SK-N-SH (cell line): ENCODE results near the gene CLASP1. TPM values are rescaled to one million over a fixed set of nuclear protein-coding genes. Genes with fewer than 3 reads are reported as not detected.

Experiments
- CTCF ChIA-PET: fragments of 300-600, 350-600 bp; formaldehyde crosslinking; extraction: SDS; loops from one replicate; lab custom pipeline; 2021; lab: Yijun Ruan, JAX
- POLR2A ChIA-PET: fragments of 350-600 bp; sonication (Branson Sonifier 250); formaldehyde crosslinking; extraction: SDS; loops from one replicate; lab custom pipeline; 2020; ENCODE audit warnings: antibody characterized with exemption, inconsistent platforms; lab: Yijun Ruan, JAX
- DNase-seq: peaks from one replicate; pipeline ENCODE4 v3.0.0; 2012
- H2AFZ ChIP-seq: fragments of 200-600 bp; sonication (generic); 2 replicates; pipeline ENCODE4 v1.8.1; 2016; ENCODE audit warnings: antibody characterized with exemption, mild to moderate bottlenecking, low read depth
- H3F3A ChIP-seq: fragments of 200-600 bp; sonication (generic); replicated peaks from 2 replicates; pipeline ENCODE3; 2016; ENCODE audit warnings: antibody characterized with exemption, mild to moderate bottlenecking; ENCODE audit not compliant: insufficient read depth
- H3K27ac ChIP-seq, 2 experiments: fragments of 200-500 bp in 1 of 2; fragments of 200-600 bp in 1 of 2; sonication (Bioruptor generic) in 1 of 2; sonication (generic), shearing (Covaris generic) in 1 of 2; 2 replicates each; pipeline versions ENCODE4 v1.5.1 to v1.6.1; 2014 to 2016; ENCODE audit warnings: low read depth in 2 of 2, inconsistent platforms in 1 of 2, low read length in 1 of 2, mild to moderate bottlenecking in 1 of 2, mixed read lengths in 1 of 2
- H3K27me3 ChIP-seq: fragments of 200-600 bp; sonication (generic), shearing (Covaris generic); 2 replicates; pipeline ENCODE4 v1.6.1; 2016; ENCODE audit warnings: mixed run types; ENCODE audit not compliant: insufficient read depth
- H3K36me3 ChIP-seq, 2 experiments: fragments of 200-500 bp in 1 of 2; fragments of 200-600 bp in 1 of 2; sonication (Bioruptor generic) in 1 of 2; sonication (generic) in 1 of 2; replicated peaks in 1 of 2; 2 replicates each; pipeline versions ENCODE3 to v1.5.1; 2014 to 2016; ENCODE audit warnings: low read length in 1 of 2, mild to moderate bottlenecking in 1 of 2; ENCODE audit not compliant: insufficient read depth in 2 of 2, control insufficient read depth in 1 of 2
- H3K4me1 ChIP-seq, 2 experiments: fragments of 200-500 bp in 1 of 2; fragments of 200-600 bp in 1 of 2; sonication (Bioruptor generic) in 1 of 2; sonication (generic), shearing (Covaris generic) in 1 of 2; 2 replicates each; pipeline versions ENCODE4 v1.5.1 to v1.6.1; 2014 to 2016; ENCODE audit warnings: low read depth in 1 of 2, low read length in 1 of 2, mixed run types in 1 of 2; ENCODE audit not compliant: insufficient read depth in 2 of 2, control insufficient read depth in 1 of 2
- H3K4me2 ChIP-seq: fragments of 200-600 bp; sonication (generic), shearing (Covaris generic); 2 replicates; pipeline ENCODE4 v1.6.1; 2017; ENCODE audit warnings: mixed run types
- H3K4me3 ChIP-seq, 2 experiments: fragments of 200-500 bp in 1 of 2; fragments of 200-600 bp in 1 of 2; sonication (Bioruptor generic) in 1 of 2; sonication (generic), shearing (Covaris generic) in 1 of 2; 2 replicates each; pipeline versions ENCODE4 v1.5.1 to v1.8.1; 2014 to 2016; ENCODE audit warnings: low read depth in 2 of 2, inconsistent platforms in 1 of 2, low read length in 1 of 2, mild to moderate bottlenecking in 1 of 2, mixed read lengths in 1 of 2, moderate library complexity in 1 of 2
- H3K79me2 ChIP-seq: fragments of 200-600 bp; sonication (generic); 2 replicates; pipeline ENCODE4 v1.8.1; 2017; ENCODE audit warnings: mild to moderate bottlenecking; ENCODE audit not compliant: insufficient read depth
- H3K9ac ChIP-seq: fragments of 200-600 bp; sonication (generic); 2 replicates; pipeline ENCODE4 v1.6.1; 2017; ENCODE audit warnings: mixed run types
- H3K9me2 ChIP-seq: fragments of 200-600 bp; sonication (generic); 2 replicates; pipeline ENCODE4 v1.6.1; 2017; ENCODE audit warnings: mixed run types
- H3K9me3 ChIP-seq: fragments of 200-600 bp; sonication (generic); 2 replicates; pipeline ENCODE4 v1.6.1; 2017; ENCODE audit warnings: mixed run types, mild to moderate bottlenecking, moderate library complexity
- H4K20me1 ChIP-seq: fragments of 200-600 bp; sonication (generic); 2 replicates; pipeline ENCODE4 v1.6.1; 2017; ENCODE audit warnings: mild to moderate bottlenecking, mixed run types; ENCODE audit not compliant: insufficient read depth
- CHD2 ChIP-seq: fragments of 150-350 bp; IDR thresholded peaks from 2 replicates; pipeline ENCODE4 v1.6.1; 2018; ENCODE audit warnings: low read length; ENCODE audit not compliant: partially characterized antibody
- EZH2phosphoT487 ChIP-seq: fragments of 200-600 bp; sonication (generic); IDR thresholded peaks from 2 replicates; pipeline ENCODE4 v1.6.1; 2017; ENCODE audit warnings: low read depth, mixed run types, mild to moderate bottlenecking, antibody characterized with exemption, moderate library complexity, borderline replicate concordance
- FOXJ3 ChIP-seq: sonication (generic); formaldehyde crosslinking; IDR thresholded peaks from 2 replicates; pipeline ENCODE4 v1.5.1; 2020; ENCODE audit warnings: mild to moderate bottlenecking, missing genetic modification reagents
- FOXM1 ChIP-seq: IDR thresholded peaks from 2 replicates; pipeline ENCODE4 v1.4.0; 2012; ENCODE audit warnings: low read depth, mild to moderate bottlenecking
- GABPA ChIP-seq: IDR thresholded peaks from 2 replicates; pipeline ENCODE4 v1.4.0; 2012; ENCODE audit warnings: low read depth, mild to moderate bottlenecking
- GATA2 ChIP-seq: sonication (generic); formaldehyde crosslinking; IDR thresholded peaks from 2 replicates; pipeline ENCODE4 v1.5.0; 2020; ENCODE audit warnings: mild to moderate bottlenecking, missing genetic modification reagents
- NFIC ChIP-seq: IDR thresholded peaks from 2 replicates; pipeline ENCODE4 v1.4.0; 2012; ENCODE audit warnings: borderline replicate concordance
- POLR2AphosphoS5 ChIP-seq: IDR thresholded peaks from 2 replicates; pipeline ENCODE4 v1.6.1; 2012; ENCODE audit warnings: low read depth, low read length
- RFX5 ChIP-seq: IDR thresholded peaks from 2 replicates; pipeline ENCODE4 v1.6.1; 2012; ENCODE audit warnings: mild to moderate bottlenecking, improper control_type of control experiment, low read length
- RXRA ChIP-seq: IDR thresholded peaks from 2 replicates; pipeline ENCODE4 v1.4.0; 2012; ENCODE audit warnings: low read depth, mild to moderate bottlenecking, borderline replicate concordance
- SIN3A ChIP-seq: IDR thresholded peaks from 2 replicates; pipeline ENCODE4 v1.6.1; 2012; ENCODE audit warnings: low read depth, mild to moderate bottlenecking, low read length, moderate library complexity, borderline replicate concordance
- SMC3 ChIP-seq: IDR thresholded peaks from 2 replicates; pipeline ENCODE4 v1.6.1; 2012; ENCODE audit warnings: low read depth, low read length, improper control_type of control experiment
- TAF1 ChIP-seq: IDR thresholded peaks from 2 replicates; pipeline ENCODE4 v1.6.1; 2012; ENCODE audit warnings: low read depth, mild to moderate bottlenecking, low read length, moderate library complexity, borderline replicate concordance
- TEAD4 ChIP-seq: IDR thresholded peaks from 2 replicates; pipeline ENCODE4 v1.4.0; 2012; ENCODE audit warnings: mild to moderate bottlenecking, borderline replicate concordance; ENCODE audit not compliant: insufficient read depth
- WGBS: methylation state at CpG from one replicate; pipeline ENCODE4 v1.1.6; 2017; ENCODE audit warnings: low lambda C conversion rate; 5-methylcytosine and 5-hydroxymethylcytosine counted together
- polyA plus RNA-seq, 3 experiments: library from polyadenylated mRNA; depleted of rRNA; stranded (reverse); fragments of >200 nt; gene quantifications; 2 replicates each; pipeline ENCODE4 v1.2.3, GENCODE V29; 2012
- TF ChIP-seq, protein P1 (sequence below): IDR thresholded peaks from 2 replicates; pipeline ENCODE4 v1.4.0; 2012; ENCODE audit warnings: low read depth
- TF ChIP-seq, protein P2 (sequence below): IDR thresholded peaks from 2 replicates; pipeline ENCODE4 v1.6.1; 2012; ENCODE audit warnings: mild to moderate bottlenecking, low read depth, low read length, moderate library complexity
- TF ChIP-seq, protein P3 (sequence below): fragments of 150-350 bp; IDR thresholded peaks from 2 replicates; pipeline ENCODE4 v1.6.1; 2016; ENCODE audit warnings: mild to moderate bottlenecking, low read depth, low read length
- TF ChIP-seq, protein P4 (sequence below): IDR thresholded peaks from 2 replicates; pipeline ENCODE4; 2012

CLASP1 gene
- polyA plus RNA-seq, 1 of the 3 experiments (the other 2 are of a cell fraction) = 4.9 TPM

DNA sequence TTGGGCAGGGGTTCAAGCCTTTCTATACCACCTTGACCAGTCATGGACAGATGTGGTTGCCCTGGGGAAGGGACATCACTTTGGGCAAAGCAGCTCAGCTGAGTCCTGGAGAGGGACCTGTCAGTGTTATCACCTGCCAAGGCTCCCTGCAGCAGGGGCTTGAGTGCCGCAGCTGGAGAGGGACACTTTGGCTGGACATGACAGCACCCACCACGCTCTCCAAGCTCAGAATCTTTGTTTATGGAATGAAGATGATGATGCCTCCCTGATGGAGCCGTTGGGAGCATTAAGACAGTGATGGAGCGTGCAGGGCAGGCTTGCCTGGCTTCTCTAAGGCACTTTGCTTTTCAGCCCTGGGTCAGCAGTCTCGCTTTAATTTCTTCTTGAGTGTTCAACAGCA, 360.0 kb downstream of the CLASP1 start:
- H3K4me3 ChIP-seq = no peak overlapping the region
- TF ChIP-seq, protein P1, sequence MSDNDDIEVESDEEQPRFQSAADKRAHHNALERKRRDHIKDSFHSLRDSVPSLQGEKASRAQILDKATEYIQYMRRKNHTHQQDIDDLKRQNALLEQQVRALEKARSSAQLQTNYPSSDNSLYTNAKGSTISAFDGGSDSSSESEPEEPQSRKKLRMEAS = no peak
- TF ChIP-seq SIN3A (no peak), NFIC (no peak), RFX5 (no peak), CHD2 (no peak), POLR2AphosphoS5 (no peak), RXRA (no peak), TEAD4 (no peak), GABPA (no peak), SMC3 (no peak), FOXM1 (no peak), FOXJ3 (CRISPR knock-in tag) (no peak), EZH2phosphoT487 (no peak), TAF1 (no peak), GATA2 (CRISPR knock-in tag) (no peak)
- TF ChIP-seq, protein P2, sequence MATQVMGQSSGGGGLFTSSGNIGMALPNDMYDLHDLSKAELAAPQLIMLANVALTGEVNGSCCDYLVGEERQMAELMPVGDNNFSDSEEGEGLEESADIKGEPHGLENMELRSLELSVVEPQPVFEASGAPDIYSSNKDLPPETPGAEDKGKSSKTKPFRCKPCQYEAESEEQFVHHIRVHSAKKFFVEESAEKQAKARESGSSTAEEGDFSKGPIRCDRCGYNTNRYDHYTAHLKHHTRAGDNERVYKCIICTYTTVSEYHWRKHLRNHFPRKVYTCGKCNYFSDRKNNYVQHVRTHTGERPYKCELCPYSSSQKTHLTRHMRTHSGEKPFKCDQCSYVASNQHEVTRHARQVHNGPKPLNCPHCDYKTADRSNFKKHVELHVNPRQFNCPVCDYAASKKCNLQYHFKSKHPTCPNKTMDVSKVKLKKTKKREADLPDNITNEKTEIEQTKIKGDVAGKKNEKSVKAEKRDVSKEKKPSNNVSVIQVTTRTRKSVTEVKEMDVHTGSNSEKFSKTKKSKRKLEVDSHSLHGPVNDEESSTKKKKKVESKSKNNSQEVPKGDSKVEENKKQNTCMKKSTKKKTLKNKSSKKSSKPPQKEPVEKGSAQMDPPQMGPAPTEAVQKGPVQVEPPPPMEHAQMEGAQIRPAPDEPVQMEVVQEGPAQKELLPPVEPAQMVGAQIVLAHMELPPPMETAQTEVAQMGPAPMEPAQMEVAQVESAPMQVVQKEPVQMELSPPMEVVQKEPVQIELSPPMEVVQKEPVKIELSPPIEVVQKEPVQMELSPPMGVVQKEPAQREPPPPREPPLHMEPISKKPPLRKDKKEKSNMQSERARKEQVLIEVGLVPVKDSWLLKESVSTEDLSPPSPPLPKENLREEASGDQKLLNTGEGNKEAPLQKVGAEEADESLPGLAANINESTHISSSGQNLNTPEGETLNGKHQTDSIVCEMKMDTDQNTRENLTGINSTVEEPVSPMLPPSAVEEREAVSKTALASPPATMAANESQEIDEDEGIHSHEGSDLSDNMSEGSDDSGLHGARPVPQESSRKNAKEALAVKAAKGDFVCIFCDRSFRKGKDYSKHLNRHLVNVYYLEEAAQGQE = no peak
- TF ChIP-seq, protein P3, sequence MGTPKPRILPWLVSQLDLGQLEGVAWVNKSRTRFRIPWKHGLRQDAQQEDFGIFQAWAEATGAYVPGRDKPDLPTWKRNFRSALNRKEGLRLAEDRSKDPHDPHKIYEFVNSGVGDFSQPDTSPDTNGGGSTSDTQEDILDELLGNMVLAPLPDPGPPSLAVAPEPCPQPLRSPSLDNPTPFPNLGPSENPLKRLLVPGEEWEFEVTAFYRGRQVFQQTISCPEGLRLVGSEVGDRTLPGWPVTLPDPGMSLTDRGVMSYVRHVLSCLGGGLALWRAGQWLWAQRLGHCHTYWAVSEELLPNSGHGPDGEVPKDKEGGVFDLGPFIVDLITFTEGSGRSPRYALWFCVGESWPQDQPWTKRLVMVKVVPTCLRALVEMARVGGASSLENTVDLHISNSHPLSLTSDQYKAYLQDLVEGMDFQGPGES = no peak
- TF ChIP-seq, protein P4, sequence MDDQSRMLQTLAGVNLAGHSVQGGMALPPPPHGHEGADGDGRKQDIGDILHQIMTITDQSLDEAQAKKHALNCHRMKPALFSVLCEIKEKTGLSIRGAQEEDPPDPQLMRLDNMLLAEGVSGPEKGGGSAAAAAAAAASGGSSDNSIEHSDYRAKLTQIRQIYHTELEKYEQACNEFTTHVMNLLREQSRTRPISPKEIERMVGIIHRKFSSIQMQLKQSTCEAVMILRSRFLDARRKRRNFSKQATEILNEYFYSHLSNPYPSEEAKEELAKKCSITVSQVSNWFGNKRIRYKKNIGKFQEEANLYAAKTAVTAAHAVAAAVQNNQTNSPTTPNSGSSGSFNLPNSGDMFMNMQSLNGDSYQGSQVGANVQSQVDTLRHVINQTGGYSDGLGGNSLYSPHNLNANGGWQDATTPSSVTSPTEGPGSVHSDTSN = no peak
- no peaks in the 10 kb centered on the region for H3F3A ChIP-seq
- H3K27ac ChIP-seq = no peak overlapping the region
- 43% methylated on average over 5 of the region's 5 CpGs for WGBS
- peaks cover 19% of the 10 kb centered on the region; the same call in 1 of the 2 replicates for H3K27me3 ChIP-seq
- H3K4me2 ChIP-seq = no peak overlapping the region
- no peak overlapping the region for H2AFZ ChIP-seq
- H3K9me2 ChIP-seq = no peaks in the 10 kb centered on the region
- H3K36me3 ChIP-seq = no peaks in the 10 kb centered on the region
- H3K9ac ChIP-seq = no peak overlapping the region
- no peaks in the 10 kb centered on the region for H3K79me2 ChIP-seq
- CTCF ChIA-PET = interaction anchor here (0.8 to 1.0 kb wide), 2 partner anchors 8 to 17 kb away, joined by 3 to 9 read pairs; no protein-coding TSS in a partner anchor
- POLR2A ChIA-PET = no interaction called here
- H3K4me1 ChIP-seq = peaks cover 0 to 3% of the 10 kb centered on the region in 2 experiments; a peak in 1 of 4 replicates
- DNase-seq = no peak
- no peaks in the 10 kb centered on the region for H4K20me1 ChIP-seq
- H3K9me3 ChIP-seq = no peaks in the 10 kb centered on the region
